ENCODE measurements around the gene DPP4.

GRCh38 chr2:161987311-161987710 is 86.7 kb downstream of the DPP4 start:
- no peak for TF ChIP-seq CTCF (IDR thresholded peaks at IDR 0.05)
- TF ChIP-seq EZH2 (IDR thresholded peaks at IDR 0.05) = no peak

Measured in neural progenitor cell (in vitro differentiated cells).